NCI-H226 (cell line): ENCODE measurements around the gene ZNF74.
"Not testable (repeated sequence)": the region's sequence is repeated elsewhere in the genome, so short reads cannot be mapped to it uniquely, and the experiment has no call there.

Source experiments
- DNase-seq: peaks from one replicate; pipeline ENCODE4 v3.0.0-alpha.2; 2015

Gene ZNF74

DNA sequence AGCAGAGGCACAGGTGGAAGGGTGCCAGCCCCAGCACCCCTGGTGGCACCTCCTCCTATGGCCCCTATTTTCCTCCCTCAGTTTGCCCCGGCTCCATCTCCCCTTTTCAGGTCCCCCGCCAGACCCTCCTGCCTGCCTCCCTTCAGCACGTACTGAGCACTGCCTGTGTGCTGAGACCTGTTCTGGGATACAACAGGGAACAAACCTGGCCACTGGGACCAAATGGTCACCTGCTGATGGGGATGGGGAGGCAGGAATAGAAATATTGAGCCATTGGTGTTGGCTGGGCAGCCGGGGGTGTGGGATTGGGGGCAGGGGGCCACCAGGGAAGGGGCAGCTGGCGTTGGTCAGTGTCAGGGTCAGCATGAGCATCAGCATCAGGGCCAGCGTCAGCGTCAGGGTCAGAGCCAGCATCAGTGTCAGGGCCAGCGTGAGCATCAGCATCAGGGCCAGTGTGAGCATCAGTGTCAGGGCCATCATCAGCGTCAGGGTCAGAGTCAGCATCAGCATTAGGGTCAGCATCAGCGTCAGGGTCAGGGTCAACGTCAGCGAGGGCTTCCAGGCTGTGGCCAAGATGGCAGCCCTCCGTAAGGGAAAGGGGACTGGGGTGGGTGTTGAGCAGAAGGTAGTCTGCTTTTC, 7.5 kb downstream of the ZNF74 start:
- DNase-seq = no peak

- no peak for DNase-seq
These were observed 9.2 kb downstream of the ZNF74 start for GRCh38 chr22:20402960-20403778.

DNA sequence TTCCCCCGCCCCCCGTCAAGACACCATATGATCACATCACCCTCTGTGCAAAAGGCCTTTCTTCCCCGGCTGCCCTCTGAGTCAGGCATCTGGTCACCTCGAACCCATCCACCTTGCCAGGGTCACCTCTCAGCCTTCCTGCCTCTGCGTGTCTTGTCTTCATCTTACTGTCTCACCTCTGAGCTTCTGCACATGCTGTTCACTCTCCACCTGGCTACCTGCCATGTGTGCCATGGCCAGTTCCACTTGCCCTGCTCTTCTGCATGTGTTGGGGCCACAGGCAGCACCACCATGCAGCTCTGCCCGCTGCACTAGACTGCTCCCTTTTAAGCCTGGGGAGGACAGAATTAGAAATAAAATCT, 9.8 kb downstream of the ZNF74 start:
- no peak for DNase-seq

DNA sequence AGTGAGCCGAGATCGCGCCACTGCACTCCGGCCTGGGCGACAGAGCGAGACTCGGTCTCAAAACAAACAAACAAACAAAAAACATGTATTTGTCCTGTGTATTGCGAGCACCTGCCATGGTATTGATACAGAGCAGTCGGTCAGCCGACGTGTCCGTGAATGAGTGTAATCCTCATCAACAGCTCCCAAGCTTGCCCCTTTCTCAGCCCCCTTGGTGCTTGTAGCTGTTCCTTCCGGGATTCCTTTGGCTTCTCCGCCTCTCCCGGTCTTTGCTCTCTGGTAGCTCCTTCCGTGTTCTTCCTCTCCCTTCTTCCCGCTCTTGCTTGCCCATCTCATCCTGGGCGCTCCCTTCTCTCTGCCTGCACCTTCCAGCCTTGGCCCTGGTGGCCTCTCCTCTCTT, 10.9 kb downstream of the ZNF74 start:
- no peak for DNase-seq

GRCh38 chr22:20405291-20405930, 11.5 kb downstream of the ZNF74 start:
- no peak for DNase-seq

DNA sequence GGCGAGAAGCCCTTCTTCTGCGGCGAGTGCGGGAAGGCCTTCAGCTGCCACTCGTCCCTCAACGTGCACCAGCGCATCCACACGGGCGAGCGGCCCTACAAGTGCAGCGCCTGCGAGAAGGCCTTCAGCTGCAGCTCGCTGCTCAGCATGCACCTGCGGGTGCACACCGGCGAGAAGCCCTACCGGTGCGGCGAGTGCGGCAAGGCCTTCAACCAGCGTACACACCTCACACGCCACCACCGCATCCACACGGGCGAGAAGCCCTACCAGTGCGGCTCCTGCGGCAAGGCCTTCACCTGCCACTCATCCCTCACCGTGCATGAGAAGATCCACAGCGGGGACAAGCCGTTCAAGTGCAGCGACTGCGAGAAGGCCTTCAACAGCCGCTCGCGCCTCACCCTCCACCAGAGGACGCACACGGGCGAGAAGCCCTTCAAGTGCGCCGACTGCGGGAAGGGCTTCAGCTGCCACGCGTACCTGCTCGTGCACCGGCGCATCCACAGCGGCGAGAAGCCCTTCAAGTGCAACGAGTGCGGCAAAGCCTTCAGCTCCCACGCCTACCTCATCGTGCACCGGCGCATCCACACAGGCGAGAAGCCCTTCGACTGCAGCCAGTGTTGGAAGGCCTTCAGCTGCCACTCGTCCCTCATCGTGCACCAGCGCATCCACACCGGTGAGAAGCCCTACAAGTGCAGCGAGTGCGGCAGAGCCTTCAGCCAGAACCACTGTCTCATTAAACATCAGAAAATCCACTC, 12.2 kb downstream of the ZNF74 start:
- DNase-seq = no peak

- no peak for DNase-seq
These were observed 12.9 kb downstream of the ZNF74 start for GRCh38 chr22:20406686-20407408.

DNA sequence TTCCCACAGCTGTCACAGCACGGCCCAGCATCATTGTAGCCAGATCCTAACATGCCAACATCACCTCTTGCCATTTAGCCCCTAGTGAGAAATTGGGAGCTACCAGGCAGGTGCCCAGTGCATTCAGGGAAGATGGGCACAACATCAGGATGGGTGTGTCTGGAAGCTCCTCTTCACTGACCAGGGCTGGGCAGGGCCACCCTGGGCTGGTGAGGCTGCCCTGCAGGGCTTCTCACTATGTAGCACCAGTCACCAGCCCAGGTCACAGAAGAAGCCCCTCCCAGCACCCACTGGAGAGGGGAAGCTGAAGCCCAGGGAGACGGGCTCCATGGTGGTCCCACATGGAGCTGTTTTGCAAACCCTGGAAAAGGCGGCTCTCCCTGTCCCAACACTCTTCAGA, 13.9 kb downstream of the ZNF74 start:
- no peak for DNase-seq

- DNase-seq = no peak
These were observed 14.9 kb downstream of the ZNF74 start for GRCh38 chr22:20408891-20409290.

DNA sequence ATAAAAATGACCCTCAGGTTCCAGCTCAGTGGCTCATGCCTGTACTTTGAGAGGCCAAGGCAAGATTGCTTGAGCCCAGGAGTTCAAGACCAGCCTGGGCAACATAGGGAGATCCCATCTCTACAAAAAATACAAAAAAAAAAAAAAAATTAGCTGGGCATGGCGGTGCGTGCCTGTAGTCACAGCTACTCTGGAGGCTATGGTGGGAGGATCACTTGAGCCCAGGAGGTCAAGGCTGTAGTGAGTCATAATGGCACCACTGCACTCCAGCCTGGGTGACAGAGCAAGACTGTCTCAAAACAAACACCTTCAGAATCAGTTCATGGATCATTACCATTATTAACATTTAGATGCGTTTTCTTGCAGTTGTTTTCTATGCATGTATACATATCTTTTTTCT, 15.4 kb downstream of the ZNF74 start:
- DNase-seq = not testable (repeated sequence)

DNA sequence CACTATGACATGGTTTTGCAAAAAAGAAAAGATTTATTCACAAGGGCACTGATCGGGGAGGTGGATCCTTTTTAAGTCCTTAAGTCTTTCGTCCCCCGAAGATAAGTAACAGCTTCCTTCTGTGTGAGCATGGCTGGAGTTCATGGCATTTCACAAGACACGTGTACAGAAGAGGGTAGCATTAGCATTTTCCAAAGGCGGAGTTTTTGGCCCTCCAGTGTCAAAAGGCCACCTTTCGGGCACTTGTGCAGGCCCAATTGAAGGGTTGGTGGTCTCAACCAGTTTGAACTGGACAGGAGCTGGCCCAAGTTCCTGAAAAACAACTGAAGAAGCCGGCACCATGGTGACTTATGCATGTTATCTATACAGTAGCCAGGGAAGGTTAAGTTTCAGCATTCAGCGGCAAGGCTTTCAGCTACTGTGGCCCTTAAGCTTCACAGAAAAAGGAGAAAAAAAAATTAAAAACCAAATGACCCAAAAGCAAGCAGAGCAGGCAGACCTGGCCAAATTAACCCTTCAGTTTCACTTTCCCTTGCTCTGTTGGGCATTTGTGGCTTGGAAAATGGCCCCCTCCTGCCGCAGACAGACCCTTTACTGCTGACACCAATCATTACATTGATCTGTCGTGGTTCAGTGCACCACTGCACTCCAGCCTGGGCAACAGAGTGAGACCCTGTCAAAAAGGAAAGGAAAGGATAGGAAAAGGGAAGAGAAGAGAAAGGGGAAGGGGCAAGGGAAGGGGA, 18.7 kb downstream of the ZNF74 start:
- DNase-seq = no peak

GRCh38 chr22:20413217-20414058, 19.5 kb downstream of the ZNF74 start:
- DNase-seq = no peak

DNA sequence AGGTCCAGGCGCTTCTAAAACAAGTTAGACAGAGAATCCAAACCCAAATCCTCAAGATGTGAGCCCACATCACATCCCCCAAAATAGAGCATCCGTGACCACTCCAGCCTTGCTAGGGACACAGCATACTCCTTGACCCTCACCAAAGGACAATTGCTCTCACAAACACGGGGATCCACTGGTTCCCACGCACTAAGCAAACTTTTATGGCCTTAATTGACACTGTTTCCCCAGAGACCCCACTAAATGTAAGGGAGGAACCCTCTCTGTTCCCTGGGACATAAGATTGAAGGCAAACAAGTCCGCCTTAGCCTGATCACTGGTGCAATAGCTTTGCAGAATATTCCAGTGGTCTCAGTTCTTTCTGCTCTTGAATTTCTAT, 20.1 kb downstream of the ZNF74 start:
- DNase-seq = no peak

GRCh38 chr22:20414450-20414849, 20.5 kb downstream of the ZNF74 start:
- DNase-seq = no peak

- DNase-seq = not testable (repeated sequence)
These were observed 21.3 kb downstream of the ZNF74 start for GRCh38 chr22:20415241-20415640.

GRCh38 chr22:20415699-20416098, 21.7 kb downstream of the ZNF74 start:
- DNase-seq = not testable (repeated sequence)

DNA sequence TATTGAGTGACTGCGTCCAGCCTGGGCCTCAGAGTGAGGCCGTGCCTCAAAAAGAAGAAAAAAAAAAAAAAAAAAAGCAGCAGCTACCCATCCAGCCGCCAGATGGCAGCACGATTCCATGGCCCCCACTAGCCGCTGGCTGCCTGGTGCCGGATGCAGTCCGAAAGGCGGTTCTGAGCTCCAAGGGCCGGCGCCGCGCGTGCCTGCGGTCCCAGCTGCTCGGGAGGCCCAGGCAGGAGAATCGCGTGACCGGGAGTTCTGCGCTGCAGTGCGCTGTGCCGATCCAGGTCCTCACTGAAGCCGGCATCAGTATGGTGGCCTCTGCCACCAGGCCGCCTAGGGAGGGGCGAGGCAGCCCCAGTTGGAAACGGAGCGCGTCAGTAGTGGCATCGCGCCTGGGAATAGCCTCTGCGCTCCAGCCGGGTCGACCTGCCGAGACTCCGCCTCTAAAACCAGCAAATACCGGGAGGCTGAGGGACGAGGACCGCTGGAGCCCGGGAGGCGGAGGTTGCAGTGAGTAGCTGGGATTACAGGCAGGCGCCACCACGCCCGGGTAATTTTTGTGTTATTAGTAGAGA, 24.3 kb downstream of the ZNF74 start:
- peak; percentile 28 for DNase-seq

GRCh38 chr22:20419664-20419951, 25.7 kb downstream of the ZNF74 start:
- DNase-seq = no peak

DNA sequence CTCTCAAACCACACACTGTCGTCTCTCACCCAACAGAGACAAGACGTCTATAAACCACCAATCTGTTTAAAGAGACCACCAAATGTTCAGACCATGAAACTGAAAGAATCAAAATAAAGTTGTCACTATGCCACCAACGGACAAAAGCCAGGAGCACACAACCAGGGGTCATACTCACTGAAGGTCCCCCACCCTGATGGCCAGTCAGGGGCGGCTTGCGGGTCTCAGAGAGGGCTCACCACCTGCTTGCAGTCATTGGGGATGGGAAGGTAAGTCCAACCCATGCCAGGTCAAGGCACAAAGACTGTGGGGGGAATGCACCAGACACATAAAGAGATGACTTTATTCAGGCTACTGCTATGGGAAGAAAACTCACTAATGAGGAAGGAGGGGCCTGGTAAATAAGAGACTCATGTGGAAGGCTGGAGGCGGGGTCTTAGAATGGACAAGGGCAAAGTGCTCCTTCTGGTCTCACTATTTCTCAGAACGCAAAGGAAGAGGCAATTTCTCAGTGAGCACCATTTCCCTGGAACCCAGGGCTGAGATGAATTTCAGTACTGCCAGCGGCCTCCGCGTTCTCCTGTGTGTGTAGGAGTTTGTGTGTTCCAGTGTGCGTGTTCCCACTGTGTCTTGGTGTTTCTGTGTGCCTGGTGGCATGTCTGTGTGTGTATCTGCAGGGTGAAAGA, 26.3 kb downstream of the ZNF74 start:
- DNase-seq = no peak

DNA sequence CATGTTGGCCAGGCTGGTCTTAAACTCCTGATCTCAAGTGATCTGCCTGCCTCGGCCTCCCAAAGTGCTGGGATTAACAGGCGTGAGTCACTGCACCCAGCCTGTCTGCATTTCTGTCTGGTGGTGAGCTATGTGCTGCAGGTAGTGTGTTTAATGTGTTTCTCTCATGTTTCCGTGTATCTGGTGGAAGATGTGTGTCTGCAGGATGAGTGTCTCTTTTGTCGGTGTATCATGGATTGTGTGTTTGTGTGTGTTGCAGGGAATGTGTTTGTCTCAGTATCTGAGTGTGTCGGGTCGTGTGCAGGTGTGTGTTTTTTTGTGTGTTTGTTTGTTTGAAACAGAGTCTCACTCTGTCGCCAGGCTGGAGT, 27.5 kb downstream of the ZNF74 start:
- no peak for DNase-seq
